OCI-LY3 (cell line): ENCODE results near the gene MKRN1.

ENCODE experiments used
- H2AFZ ChIP-seq: fragments of 200-600, 300-600 bp; shearing (Covaris generic); 2 replicates; pipeline ENCODE4 v1.6.0; 2014; ENCODE audit warnings: antibody characterized with exemption, low read depth, low read length
- H3K27ac ChIP-seq: fragments of 200-600, 300-600 bp; sonication (generic); 2 replicates; pipeline ENCODE4 v1.5.1; 2014; ENCODE audit warnings: mild to moderate bottlenecking, low read length, moderate library complexity, mixed read lengths
- H3K27me3 ChIP-seq: fragments of 200-600, 300-600 bp; sonication (generic); 2 replicates; pipeline ENCODE4 v1.6.1; 2014; ENCODE audit warnings: low read depth, low read length, mixed read lengths
- H3K36me3 ChIP-seq: fragments of 200-600, 300-600 bp; sonication (generic); replicated peaks from 2 replicates; pipeline ENCODE3; 2014; ENCODE audit warnings: low read depth, low read length, mixed read lengths
- H3K4me1 ChIP-seq: fragments of 300-600, 200-600 bp; sonication (generic); 2 replicates; pipeline ENCODE4 v1.6.1; 2014; ENCODE audit warnings: low read length, mixed read lengths
- H3K4me2 ChIP-seq: fragments of 200-600, 300-600 bp; sonication (generic); 2 replicates; pipeline ENCODE4 v1.6.1; 2014; ENCODE audit warnings: low read length, mixed read lengths
- H3K4me3 ChIP-seq: fragments of 300-600, 200-600 bp; sonication (generic); 2 replicates; pipeline ENCODE4 v1.5.1; 2014; ENCODE audit warnings: antibody characterized with exemption, mild to moderate bottlenecking, low read length, moderate library complexity
- H3K79me2 ChIP-seq: fragments of 300-600, 200-600 bp; shearing (Covaris generic); 2 replicates; pipeline ENCODE4 v1.6.1; 2014; ENCODE audit warnings: mild to moderate bottlenecking, low read length, mixed read lengths
- H3K9ac ChIP-seq: fragments of 300-600, 200-600 bp; shearing (Covaris generic); 2 replicates; pipeline ENCODE4 v1.6.0; 2014; ENCODE audit warnings: mild to moderate bottlenecking, low read length, moderate library complexity
- H3K9me3 ChIP-seq: fragments of 200-600, 300-600 bp; shearing (Covaris generic); 2 replicates; pipeline ENCODE4 v1.6.1; 2014; ENCODE audit warnings: low read length, mixed read lengths; ENCODE audit not compliant: insufficient read depth
- H4K20me1 ChIP-seq: fragments of 200-600, 300-600 bp; sonication (generic); 2 replicates; pipeline ENCODE4 v1.6.1; 2016; ENCODE audit warnings: low read length, mixed read lengths; ENCODE audit not compliant: insufficient read depth
- CTCF ChIP-seq: fragments of 200-600, 300-600 bp; sonication (generic); IDR thresholded peaks from 2 replicates; pipeline ENCODE4 v1.5.1; 2014; ENCODE audit warnings: antibody characterized with exemption, low read length, low read depth
- EZH2phosphoT487 ChIP-seq: fragments of 200-600 bp; shearing (Covaris generic); IDR thresholded peaks from 2 replicates; pipeline ENCODE4 v1.6.1; 2018; ENCODE audit warnings: antibody characterized with exemption, mixed run types, low read depth

MKRN1 gene

GRCh38 chr7:140453273-140453672, 26.0 kb downstream of the MKRN1 start:
- no peaks in the 10 kb centered on the region for H3K27me3 ChIP-seq
- H3K4me2 ChIP-seq, result no peak overlapping the region
- no peak overlapping the region for H3K4me3 ChIP-seq
- H4K20me1 ChIP-seq, result peaks cover 41% of the 10 kb centered on the region
- H3K4me1 ChIP-seq, result peaks cover 23% of the 10 kb centered on the region
- no peak overlapping the region for H3K27ac ChIP-seq
- no peaks in the 10 kb centered on the region for H3K79me2 ChIP-seq
- H2AFZ ChIP-seq, result no peak overlapping the region
- peaks cover 46% of the 10 kb centered on the region for H3K36me3 ChIP-seq
- H3K9me3 ChIP-seq, result no peaks in the 10 kb centered on the region
- no peak for TF ChIP-seq EZH2phosphoT487
- H3K9ac ChIP-seq, result no peak overlapping the region

- H4K20me1 ChIP-seq, result peaks cover 29% of the 10 kb centered on the region; the same call in 1 of the 2 replicates
- no peaks in the 10 kb centered on the region for H3K9me3 ChIP-seq
- no peak overlapping the region for H2AFZ ChIP-seq
- TF ChIP-seq CTCF, result no peak
- TF ChIP-seq EZH2phosphoT487, result no peak
- H3K4me2 ChIP-seq, result no peak overlapping the region
- H3K9ac ChIP-seq, result no peak overlapping the region
- H3K27me3 ChIP-seq, result no peaks in the 10 kb centered on the region
- H3K36me3 ChIP-seq, result peaks cover 34% of the 10 kb centered on the region
- H3K4me3 ChIP-seq, result no peak overlapping the region
- H3K79me2 ChIP-seq, result no peaks in the 10 kb centered on the region
- peaks cover 23% of the 10 kb centered on the region for H3K4me1 ChIP-seq
- H3K27ac ChIP-seq, result no peak overlapping the region
Measured at GRCh38 chr7:140451716-140452115, 27.6 kb downstream of the MKRN1 start.

- TF ChIP-seq CTCF, result no peak
- TF ChIP-seq EZH2phosphoT487, result no peak
- no peak overlapping the region for H3K4me2 ChIP-seq
- H4K20me1 ChIP-seq, result peaks cover 16% of the 10 kb centered on the region; the same call in 1 of the 2 replicates
- no peak overlapping the region for H2AFZ ChIP-seq
- H3K9me3 ChIP-seq, result no peaks in the 10 kb centered on the region
- peaks cover 11% of the 10 kb centered on the region for H3K4me1 ChIP-seq
- H3K4me3 ChIP-seq, result no peak overlapping the region
- no peaks in the 10 kb centered on the region for H3K27me3 ChIP-seq
- H3K36me3 ChIP-seq, result peaks cover 13% of the 10 kb centered on the region
- H3K27ac ChIP-seq, result no peak overlapping the region
- H3K9ac ChIP-seq, result no peak overlapping the region
- no peaks in the 10 kb centered on the region for H3K79me2 ChIP-seq
Measured at GRCh38 chr7:140448781-140449480, 30.4 kb downstream of the MKRN1 start.

GRCh38 chr7:140447841-140448240, 31.5 kb downstream of the MKRN1 start:
- Histone ChIP-seq H4K20me1 (peaks cover 7% of the 10 kb centered on the region; the same call in 1 of the 2 replicates), H2AFZ (no peak overlapping the region), H3K9ac (no peak overlapping the region), H3K9me3 (no peaks in the 10 kb centered on the region), H3K79me2 (no peaks in the 10 kb centered on the region), H3K27me3 (no peaks in the 10 kb centered on the region), H3K4me2 (no peak overlapping the region), H3K36me3 (peaks cover 13% of the 10 kb centered on the region), H3K27ac (no peak overlapping the region), H3K4me3 (no peak overlapping the region), H3K4me1 (peaks cover 11% of the 10 kb centered on the region)
- no peak for TF ChIP-seq EZH2phosphoT487
- no peak for TF ChIP-seq CTCF
